Ovary (tissue), 10 donors: Measurements from ENCODE around the gene GFAP. TPM values are rescaled to one million over a fixed set of nuclear protein-coding genes. Genes with fewer than 3 reads are reported as not detected.
A peak's percentile ranks its signal among the peaks of the same experiment; 100 is the strongest.

Source experiments
- DNase-seq, 5 donors: peaks; one replicate each; pipeline ENCODE4 v3.0.0-alpha.2; 2019 to 2020
- H3K27ac ChIP-seq, 2 donors: fragments of 200-600 bp; one replicate each; pipeline versions ENCODE4 v1.5.1 to v1.8.0; 2019 to 2022
- H3K27me3 ChIP-seq: fragments of 200-600 bp; one replicate; pipeline ENCODE4 v1.8.0; 2022
- H3K36me3 ChIP-seq: fragments of 200-600 bp; sonication (generic); one replicate; pipeline ENCODE4 v1.5.1; 2019
- H3K4me1 ChIP-seq: one replicate; pipeline ENCODE4 v1.8.1; 2013; ENCODE audit warnings: mild to moderate bottlenecking, moderate library complexity; ENCODE audit not compliant: insufficient read depth
- H3K4me3 ChIP-seq: fragments of 200-600 bp; sonication (generic); one replicate; pipeline ENCODE4 v1.5.1; 2017
- H3K9me3 ChIP-seq, 2 donors: fragments of 200-600 bp in 1 of 2; sonication (generic) in 1 of 2; one replicate each; pipeline versions ENCODE4 v1.5.1 to v1.8.1; 2013 to 2019; ENCODE audit warnings: mild to moderate bottlenecking in 1 of 2, moderate library complexity in 1 of 2
- CTCF ChIP-seq, 3 donors: fragments of 450-650 bp in 2 of 3; fragments of 200-600 bp in 1 of 3; IDR thresholded peaks; one replicate each; pipeline versions ENCODE4 v1.5.1 to v1.8.0; 2016 to 2022; ENCODE audit warnings: antibody characterized with exemption in 3 of 3, mild to moderate bottlenecking in 1 of 3
- EP300 ChIP-seq: sonication (generic); formaldehyde crosslinking; IDR thresholded peaks from one replicate; pipeline ENCODE4 v1.6.1; 2017; ENCODE audit warnings: antibody characterized with exemption
- POLR2A ChIP-seq: fragments of 450-650 bp; IDR thresholded peaks from one replicate; pipeline ENCODE4 v1.6.1; 2017; ENCODE audit warnings: antibody characterized with exemption, mild to moderate bottlenecking, moderate library complexity
- WGBS, 3 donors: extraction: QIAGEN DNeasy Blood & Tissue Kit in 1 of 3; methylation state at CpG; one replicate each; pipeline versions ENCODE4 v1.1.5 to v1.1.7; 2013 to 2017; 5-methylcytosine and 5-hydroxymethylcytosine counted together
- intact Hi-C, 4 donors: fragments of 100-400 bp; cut with DNase I; formaldehyde crosslinking; loops; one replicate each; pipeline versions ENCODE4 v1.11.0 to v1.15.1; 2022 to 2023
- long read RNA-seq, 3 donors: library from polyadenylated mRNA in 2 of 3; unstranded in 2 of 3; transcript quantifications; one replicate each; pipeline ENCODE4 v2.0.0 and lab custom pipeline, GENCODE V29; 2021 to 2026
- polyA plus RNA-seq, 2 donors: library from polyadenylated mRNA; stranded (reverse); fragments of 200-250 nt in 1 of 2; fragments of 350-450 nt in 1 of 2; fragmentation: Illumina TruSeq in 1 of 2; extraction: RNeasy Lipid Tissue Mini Kit (QIAGEN cat#74804) in 1 of 2; gene quantifications; one replicate each; pipeline ENCODE4 v1.2.3, GENCODE V29; 2013 to 2014
- total RNA-seq, 7 donors: library from RNA; depleted of rRNA in 2 of 7; stranded (reverse); fragments of >200 nt in 2 of 7; fragmentation: NEBNext Ultra II Directional in 3 of 7; extraction: Animal tissue kit (Norgen Biotek cat#: 25700) in 3 of 7; gene quantifications; one replicate each; pipeline versions ENCODE4 v1.1.0 to v1.2.4, GENCODE V29; 2016 to 2023
- donor health status: DM: no; HTN: no; CAD: no; lungs with moderate emphysema.
- donor health status: DM: no; HTN: no; CAD: no.
- donor health status: Bipolar disorder and iron deficiency.
- donor health status: DM: yes; HTN: yes; CAD: no.
- donor health status: DM: no; HTN: no; CAD: no.
- donor health status: DM: yes; HTN: yes; CAD: no.

GFAP gene
- total RNA-seq: 1 to 10 TPM in 2 of 7 donors, under 1 TPM in 4, not detected in 1; 0.08 to 1.8 (median 0.49) TPM
- under 1 TPM; 0.27 to 0.97 TPM for polyA plus RNA-seq
- long read RNA-seq, donor 1, partial matches to known transcripts: 0 of 1 reads
- long read RNA-seq, donor 1, other reads (novel, unspliced or antisense): 0 of 1 reads
- long read RNA-seq, donor 2, partial matches to known transcripts: 0 of 2 reads
- long read RNA-seq, donor 2, other reads (novel, unspliced or antisense): 0 of 2 reads
- long read RNA-seq, donor 3, partial matches to known transcripts: 0 of 1 reads
- long read RNA-seq, donor 3, other reads (novel, unspliced or antisense): 0 of 1 reads

- Histone ChIP-seq H3K9me3 (no peaks in the 10 kb centered on the region), H3K27ac (no peak within 1 kb of the TSS), H3K27me3 (no peaks in the 10 kb centered on the region), H3K4me3 (no peak within 1 kb of the TSS), H3K36me3 (no peaks in the 10 kb centered on the region), H3K4me1 (peaks cover 5% of the 10 kb centered on the region)
- no peak for DNase-seq
- intact Hi-C loops: loop anchor here in 2 of 4 donors (10.0 kb wide), 3 partner anchors 179 to 289 kb away; no protein-coding TSS in a partner anchor
- WGBS, 3 donors: 74 to 87% (median 86%) methylated on average over 17 of the region's 17 CpGs
- TF ChIP-seq CTCF (IDR thresholded peaks at IDR 0.05): no peak
Measured at GRCh38 chr17:44915321-44915726, at the start of gene GFAP. Gene GFAP, minus strand, starts transcription at chr17:44915500. Its CDS starts 14 bp downstream, at chr17:44915486.

- no peak for DNase-seq
- peaks cover 2% of the 10 kb centered on the region for H3K4me1 ChIP-seq
- H3K9me3 ChIP-seq: no peaks in the 10 kb centered on the region
- H3K27ac ChIP-seq: no peak overlapping the region
- no peaks in the 10 kb centered on the region for H3K36me3 ChIP-seq
- no peak overlapping the region for H3K4me3 ChIP-seq
- TF ChIP-seq CTCF (IDR thresholded peaks at IDR 0.05) (no peak), POLR2A (no peak), EP300 (no peak)
- 79 to 83% (median 80%) methylated on average over 7 of the region's 7 CpGs for WGBS, 3 donors
- H3K27me3 ChIP-seq: peaks cover 6% of the 10 kb centered on the region
- intact Hi-C loops: loop anchor here in 1 of 4 donors (2.0 kb wide), 1 partner anchor 15 kb away; no protein-coding TSS in a partner anchor
Measured at GRCh38 chr17:44961921-44962350, 46.6 kb upstream of the GFAP start.

- WGBS, 3 donors: 61 to 77% (median 62%) methylated on average over 2 of the region's 2 CpGs
- Histone ChIP-seq H3K27ac (no peak overlapping the region), H3K4me3 (no peak overlapping the region), H3K4me1 (no peaks in the 10 kb centered on the region), H3K36me3 (no peaks in the 10 kb centered on the region), H3K27me3 (no peaks in the 10 kb centered on the region), H3K9me3 (no peaks in the 10 kb centered on the region)
- TF ChIP-seq CTCF (IDR thresholded peaks at IDR 0.05): no peak
- no peak for TF ChIP-seq POLR2A
- no peak for TF ChIP-seq EP300
- intact Hi-C loops: loop anchor here in 1 of 4 donors (2.0 kb wide), 1 partner anchor 16 kb away; no protein-coding TSS in a partner anchor
- DNase-seq: no peak
Measured at GRCh38 chr17:44960691-44961090, 45.4 kb upstream of the GFAP start.

GRCh38 chr17:44959821-44960531 is 44.7 kb upstream of the GFAP start:
- Histone ChIP-seq H3K27me3 (no peaks in the 10 kb centered on the region), H3K27ac (no peak overlapping the region), H3K36me3 (no peaks in the 10 kb centered on the region), H3K4me1 (no peaks in the 10 kb centered on the region), H3K9me3 (no peaks in the 10 kb centered on the region), H3K4me3 (peak overlapping the region; percentile 20)
- WGBS, 3 donors: 13 to 17% (median 13%) methylated on average over 54 to 56 of the region's 56 CpGs
- intact Hi-C loops: loop anchor here in 1 of 4 donors (2.0 kb wide), 1 partner anchor 17 kb away; no protein-coding TSS in a partner anchor
- no peak for TF ChIP-seq CTCF (IDR thresholded peaks at IDR 0.05)
- no peak for TF ChIP-seq EP300
- no peak for TF ChIP-seq POLR2A
- peak in 3 of 5 donors; percentile 21 to 49 (median 43) for DNase-seq
